HuH-7 (cell line): ENCODE results near the gene FRYL.

Experiments
- DNase-seq: peaks from one replicate; pipeline ENCODE4 v3.0.0; 2011; ENCODE audit warnings: low spot score

The FRYL gene

DNA sequence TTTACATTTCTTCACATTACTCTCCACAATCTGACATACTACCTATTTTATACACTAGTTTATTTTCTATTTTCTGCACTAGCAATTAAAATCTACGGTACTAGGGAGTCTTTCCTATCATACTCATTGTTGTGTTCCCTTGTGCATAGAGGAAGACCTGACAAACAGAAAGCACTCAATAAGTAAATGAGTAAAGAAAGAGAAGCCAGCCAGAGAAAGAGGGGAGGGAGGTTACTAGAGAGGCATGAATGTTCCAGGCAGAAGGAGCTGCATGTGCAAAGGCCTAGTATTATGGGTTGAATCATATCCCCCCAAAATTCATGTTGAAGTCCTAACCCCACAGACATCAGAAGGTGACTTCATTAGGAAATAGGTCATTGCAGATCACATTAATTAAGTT lies 176.0 kb downstream of the FRYL start:
- DNase-seq = no peak

DNA sequence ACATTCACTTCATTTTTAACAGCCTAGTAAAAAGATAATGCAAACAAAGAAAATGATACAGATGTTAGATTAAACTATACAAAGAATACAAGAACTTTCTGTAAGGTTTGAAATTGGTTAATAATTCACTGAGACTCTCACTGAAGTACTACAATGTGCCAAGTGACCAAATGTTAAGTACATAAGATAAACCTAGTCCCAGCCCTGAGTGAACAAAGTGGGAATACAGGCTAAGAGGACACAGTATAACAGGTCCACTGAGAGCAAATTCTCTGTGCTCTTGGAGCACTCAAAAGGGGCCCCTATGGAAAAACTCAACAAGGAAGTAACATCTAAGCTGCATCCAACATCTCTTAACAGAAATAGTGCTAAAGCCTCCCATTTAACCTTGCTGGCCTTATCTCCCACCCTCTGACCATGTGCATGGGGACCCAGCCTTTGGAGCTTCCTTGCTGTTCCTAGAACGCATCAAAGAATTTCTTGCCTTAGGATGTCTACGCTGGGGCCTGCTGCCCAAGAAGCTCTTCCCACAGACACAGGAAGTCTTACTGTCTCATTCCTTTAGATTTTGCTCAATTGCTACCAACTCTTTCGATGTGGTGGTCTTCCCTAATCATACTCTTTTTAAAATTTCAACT lies 176.6 kb downstream of the FRYL start:
- peak; percentile 29 for DNase-seq

DNA sequence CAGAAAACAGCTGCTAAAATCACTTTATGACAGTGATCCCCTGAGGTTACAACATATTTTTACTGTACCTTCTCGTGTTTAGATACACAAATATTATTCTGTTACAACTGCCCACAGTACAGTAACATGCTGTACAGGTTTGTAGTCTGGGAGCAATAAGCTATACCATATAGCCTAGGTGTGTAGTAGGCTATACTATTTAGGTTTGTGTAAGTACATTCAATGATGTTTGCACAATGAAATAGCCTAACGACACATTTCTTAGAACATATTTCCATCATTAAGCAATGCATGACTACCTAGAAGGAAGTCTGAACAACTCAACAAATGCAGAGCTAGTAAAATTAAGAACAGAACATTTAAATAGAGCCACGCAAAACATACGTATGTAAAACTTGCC lies 177.3 kb downstream of the FRYL start:
- no peak for DNase-seq

DNA sequence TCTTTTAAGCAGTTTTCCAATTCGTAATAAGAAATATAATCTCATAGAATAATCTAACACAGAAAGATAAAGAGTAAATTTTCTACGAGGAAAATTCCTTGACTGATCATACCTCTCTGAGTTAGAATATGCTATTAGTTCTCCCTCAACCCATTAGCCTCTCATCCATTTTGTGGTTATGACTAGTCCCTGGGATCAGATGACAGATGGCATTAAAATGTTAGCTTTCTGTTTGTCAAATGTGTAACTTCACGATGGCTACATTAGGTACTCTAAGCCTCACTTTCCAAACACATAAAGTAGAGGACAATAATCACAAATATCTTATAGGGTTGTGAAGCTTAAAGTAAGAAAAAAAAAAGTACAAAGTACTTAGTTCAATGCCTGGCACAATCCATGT lies 177.9 kb downstream of the FRYL start:
- no peak for DNase-seq

DNA sequence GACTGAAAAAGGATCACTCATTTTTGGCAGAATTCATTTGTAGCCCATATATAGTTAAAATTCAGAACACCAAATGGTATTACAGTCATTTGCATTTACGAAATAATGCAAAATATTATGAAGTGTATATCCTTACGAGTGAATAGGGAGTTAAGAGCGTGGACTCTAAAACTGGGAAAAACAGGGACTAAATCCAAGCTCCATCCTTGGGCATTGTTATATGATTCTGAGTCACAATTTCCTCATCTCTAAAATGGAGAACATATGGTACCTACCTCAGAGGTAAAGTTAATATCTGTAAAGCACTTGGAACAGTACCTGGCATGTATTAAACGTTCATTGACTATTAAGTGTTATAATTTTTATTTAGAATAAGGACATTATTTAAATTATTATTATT lies 183.7 kb downstream of the FRYL start:
- DNase-seq = no peak

DNA sequence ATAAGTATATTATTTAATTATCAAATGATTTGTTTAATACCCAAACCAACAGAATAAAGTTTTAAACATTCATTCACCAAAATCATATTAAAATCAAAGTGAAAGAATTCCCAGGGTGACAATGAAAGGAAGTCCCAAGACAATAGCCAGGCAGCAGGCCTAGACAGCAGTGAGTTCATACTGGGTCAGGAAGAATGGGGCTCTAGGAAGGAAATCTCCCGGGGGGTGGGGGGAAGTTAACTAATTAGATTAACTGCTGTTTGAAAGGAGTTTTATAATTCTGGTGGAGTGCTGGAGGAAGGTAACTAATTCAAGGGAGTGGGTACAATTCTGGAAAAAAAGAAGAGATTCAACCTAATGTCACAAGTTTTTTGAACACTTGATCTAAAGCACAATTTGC lies 185.9 kb downstream of the FRYL start:
- DNase-seq = no peak

DNA sequence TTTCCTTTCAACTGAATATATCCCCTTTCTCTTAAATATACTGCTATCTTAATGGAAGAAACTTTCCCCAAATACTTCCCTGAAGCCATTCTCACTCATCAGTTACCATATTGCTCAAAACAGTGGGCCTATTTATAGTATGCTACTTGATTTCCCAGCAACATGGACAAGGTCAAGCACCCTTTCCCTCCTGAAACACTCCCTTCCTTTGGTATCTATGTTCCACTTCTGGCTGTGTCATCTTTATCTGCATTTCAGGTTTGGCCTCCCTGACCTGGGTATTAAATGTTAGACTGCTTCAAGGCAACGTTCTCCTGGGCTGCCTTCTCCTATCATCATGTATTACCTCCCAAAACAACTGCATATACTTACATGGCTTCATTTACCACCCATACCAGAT lies 188.7 kb downstream of the FRYL start:
- no peak for DNase-seq

DNA sequence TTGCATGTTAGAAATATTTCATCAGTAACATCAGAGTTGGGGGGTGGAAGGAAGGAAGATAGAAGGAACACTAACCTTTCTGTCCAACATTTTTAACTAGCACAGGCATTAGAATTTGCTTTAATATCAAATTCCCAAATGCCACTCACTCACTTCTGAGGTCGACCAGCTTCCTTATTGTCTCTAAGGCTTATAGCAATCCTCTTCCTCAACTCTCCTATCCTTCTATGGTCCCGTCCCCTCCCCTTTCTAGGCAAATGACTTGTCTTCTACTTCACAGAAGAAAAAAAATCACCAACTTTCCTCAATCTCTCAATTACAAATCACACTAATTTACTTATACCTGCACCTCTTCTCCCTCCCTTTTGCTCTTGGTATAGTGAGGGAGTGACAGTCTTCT lies 189.2 kb downstream of the FRYL start:
- DNase-seq = no peak

DNA sequence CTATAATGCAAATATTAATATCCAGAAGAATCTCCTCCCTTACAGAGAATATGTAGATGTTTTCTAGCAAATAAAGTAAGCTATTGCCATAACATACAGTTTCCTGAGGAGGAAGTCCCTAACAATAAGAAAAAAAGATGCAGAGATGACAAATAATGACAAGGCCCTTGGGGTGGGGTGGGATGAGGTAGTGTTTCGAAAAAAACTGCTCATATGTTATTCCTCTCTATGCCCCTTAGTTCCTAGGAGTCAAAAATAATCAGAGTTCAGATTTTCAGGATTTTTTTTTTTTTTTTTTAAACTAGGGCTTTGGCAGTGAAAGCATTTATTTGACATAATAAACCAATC lies 191.0 kb downstream of the FRYL start:
- no peak for DNase-seq

DNA sequence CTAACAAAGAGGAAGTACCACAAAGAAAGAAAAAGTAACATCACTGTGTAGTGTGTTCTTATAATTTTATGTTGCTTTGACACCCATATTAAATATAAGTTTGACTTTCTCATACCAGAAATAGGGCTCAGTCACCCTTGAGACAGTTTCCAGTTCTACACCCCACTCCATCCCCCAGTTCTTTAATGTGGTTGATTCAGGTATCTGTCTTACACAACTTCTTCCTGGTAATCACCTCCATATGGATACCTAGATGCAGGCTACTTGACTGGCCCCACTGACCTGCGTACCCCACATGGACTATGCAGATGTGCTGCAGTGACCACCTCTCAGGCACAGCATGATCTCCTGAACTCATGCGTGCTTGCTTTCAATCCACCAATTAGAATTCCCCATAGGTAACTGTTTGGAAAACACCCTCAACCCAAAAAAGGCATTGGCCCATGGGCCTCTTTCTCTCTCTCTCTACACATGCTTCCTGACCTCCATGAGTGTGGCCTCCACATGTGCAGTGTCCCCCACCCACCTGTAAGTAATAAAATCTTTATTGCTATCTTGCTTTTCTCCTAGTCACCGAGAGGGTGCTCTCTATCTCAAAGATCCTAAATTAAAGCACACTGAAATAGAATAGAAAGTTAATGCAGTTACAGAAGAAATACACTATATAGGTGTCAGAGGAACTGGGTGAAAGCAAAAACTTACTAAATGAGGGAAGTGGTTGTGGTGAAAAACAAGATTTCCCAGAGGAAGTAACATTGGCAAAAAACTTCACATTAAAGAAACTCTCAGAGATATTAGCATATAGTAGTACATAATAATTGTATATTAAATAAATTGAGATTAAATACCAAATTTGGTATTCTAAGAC lies 191.6 kb downstream of the FRYL start:
- DNase-seq = no peak

DNA sequence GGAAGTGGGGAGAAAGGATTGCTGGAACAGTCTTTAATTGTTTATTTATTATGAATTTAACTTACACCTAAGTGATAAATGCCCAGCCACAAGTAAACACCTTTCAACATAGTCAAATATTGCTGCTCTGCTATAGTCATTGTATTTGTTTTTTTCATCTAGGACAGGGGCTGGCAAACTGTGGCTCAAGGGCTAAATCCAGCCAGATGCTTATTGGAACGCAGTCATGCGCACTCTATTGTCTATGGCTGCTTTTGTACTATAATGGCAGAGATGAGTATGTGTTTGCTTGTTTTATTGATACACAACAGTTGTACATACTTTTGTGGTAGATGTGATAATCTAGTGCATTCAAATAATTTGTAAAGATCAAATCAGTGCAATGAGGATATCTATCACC lies 194.7 kb downstream of the FRYL start:
- DNase-seq = no peak

DNA sequence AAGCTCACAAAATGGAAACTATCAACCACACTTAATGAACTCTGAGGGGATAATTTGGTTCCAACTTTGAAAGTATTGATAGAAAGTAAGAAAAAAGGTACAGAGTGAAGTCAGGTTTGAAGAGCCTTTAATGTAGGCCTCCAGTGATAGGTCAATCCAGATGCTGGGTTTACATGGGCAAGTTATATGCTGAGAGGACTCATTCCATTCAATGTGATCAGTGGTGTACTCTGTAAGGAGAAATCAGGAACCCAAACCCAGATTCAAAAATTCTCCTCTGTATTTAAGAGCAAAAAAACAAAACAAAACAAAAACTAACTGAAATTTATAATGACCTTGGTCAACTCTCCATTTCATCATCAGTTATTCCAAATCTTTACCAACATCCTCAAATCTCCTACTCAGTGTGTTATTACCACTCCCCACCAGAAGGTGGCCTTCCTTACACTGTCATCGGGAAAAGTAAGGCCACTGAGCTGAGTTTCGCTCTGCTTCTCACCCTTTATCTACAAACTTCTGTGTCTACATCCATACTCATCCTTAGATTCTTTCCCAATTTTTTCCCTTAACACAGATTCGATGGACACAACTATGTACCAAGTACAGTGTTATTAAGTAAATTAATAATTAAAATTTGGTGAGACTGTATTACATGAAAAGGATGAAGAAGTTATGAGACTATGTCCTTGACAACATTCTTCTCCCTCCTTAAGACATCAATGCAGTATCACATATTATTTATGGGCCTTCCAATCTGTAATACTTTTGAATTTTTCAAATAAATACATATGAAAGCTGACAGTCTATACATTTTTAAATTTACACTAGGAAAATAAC lies 201.7 kb downstream of the FRYL start:
- peak; percentile 32 for DNase-seq

DNA sequence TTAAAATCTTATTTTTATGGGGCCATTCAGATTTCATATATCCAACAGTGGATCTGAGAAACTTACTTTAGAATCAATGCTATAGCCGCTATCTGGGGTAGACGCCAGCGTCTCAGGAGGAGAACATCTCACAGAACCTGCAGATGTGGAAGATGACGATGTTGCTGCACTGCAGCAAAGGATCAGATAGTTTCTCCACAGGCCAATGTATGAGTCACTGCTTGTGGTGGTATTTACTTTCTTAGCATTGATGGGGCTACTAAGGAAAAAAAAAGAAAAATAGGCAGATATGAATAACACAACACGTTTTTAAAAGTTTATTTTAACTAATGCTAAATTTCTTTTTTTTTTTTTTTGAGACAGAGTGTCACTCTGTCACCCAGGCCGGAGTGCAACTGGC lies 204.1 kb downstream of the FRYL start:
- DNase-seq = no peak

DNA sequence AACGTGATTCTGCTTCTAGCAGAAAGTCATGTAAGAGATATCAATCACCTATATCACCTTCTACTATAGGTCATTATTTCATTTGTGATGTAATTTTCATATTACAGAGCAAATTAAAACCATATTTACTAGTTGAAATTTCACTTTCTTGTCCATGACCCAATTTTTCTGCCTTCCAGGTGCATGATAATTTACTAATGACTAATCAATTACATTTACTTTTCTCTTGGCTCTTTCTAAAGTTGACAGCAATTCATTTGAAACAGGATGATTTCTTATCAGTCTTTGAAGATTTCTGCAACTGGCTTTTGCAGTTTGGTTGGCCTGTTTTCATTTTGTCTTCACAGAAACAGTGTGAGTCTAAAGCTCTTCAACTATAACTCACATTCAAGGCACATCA lies 208.6 kb downstream of the FRYL start:
- DNase-seq = no peak

DNA sequence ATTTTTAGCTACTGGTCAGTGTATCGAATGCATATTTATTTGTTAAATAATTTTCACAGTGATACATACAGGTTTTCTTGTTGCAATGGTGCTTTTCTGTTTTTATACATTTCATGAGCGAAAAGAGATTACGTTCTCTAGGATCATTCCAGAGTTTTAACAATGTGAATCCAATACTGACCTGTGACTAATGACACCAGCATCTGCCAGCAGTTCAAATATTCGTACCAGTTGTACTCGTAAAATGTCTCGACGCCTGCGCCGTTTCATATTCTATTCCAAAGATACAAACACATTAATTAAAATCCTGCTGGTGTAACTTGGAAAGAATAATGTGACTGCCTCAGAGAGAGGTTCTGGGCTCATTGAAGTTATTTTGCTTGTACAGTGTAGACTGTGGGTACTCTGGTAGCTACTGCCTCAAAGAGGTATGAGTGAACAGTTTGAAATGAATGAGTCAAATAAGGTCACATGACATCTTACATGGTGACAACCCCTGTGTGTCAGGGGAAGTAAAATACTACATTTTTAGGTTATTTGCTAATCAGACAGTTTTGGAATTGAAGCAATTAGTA lies 209.3 kb downstream of the FRYL start:
- no peak for DNase-seq

DNA sequence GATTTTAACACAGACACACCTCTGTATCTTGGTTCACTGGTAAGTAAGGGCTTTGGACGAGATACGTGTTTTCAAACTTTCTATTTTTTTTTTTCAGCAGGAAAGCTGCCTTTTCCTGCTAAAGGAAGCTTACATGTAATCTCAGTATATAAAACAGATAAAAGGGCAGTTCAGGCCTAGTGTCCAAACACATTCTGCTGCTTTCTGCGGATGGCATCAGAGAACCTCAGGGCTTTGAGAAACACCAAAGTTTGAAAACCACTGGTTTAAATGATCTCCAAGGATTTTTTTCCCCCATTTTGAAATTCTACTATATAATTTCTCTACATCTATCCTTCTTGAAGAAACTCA lies 214.1 kb downstream of the FRYL start:
- DNase-seq = no peak

DNA sequence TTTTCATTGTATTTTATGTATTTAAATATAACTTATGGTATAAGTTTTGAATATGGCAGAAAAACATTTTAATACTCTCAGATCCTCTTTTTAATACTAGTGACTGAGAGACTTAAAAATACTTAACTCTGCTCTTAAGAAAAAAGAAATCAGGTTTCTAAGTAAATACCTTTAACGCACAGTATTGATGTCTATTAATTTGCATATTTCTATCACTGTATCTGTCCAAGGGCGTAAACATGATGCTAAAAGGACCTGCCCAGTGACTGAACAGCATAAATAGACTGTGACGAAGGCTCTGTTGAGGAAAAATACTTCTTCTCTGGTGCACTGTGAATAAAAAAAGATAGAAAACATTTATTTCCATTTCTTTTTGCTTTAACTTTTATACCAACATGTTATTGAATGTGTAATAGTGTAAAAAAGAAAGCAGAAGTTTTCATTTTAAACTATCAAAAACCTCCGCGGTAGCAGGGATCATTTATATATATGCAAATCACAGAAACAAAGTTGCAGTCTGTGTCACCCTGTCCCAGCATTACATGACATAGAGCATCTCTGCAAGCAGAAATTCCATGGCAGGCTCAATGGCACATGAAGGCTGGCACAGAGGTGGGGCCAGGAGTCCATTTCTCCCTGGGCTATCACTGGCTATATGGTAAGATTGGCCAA lies 214.6 kb downstream of the FRYL start:
- no peak for DNase-seq

DNA sequence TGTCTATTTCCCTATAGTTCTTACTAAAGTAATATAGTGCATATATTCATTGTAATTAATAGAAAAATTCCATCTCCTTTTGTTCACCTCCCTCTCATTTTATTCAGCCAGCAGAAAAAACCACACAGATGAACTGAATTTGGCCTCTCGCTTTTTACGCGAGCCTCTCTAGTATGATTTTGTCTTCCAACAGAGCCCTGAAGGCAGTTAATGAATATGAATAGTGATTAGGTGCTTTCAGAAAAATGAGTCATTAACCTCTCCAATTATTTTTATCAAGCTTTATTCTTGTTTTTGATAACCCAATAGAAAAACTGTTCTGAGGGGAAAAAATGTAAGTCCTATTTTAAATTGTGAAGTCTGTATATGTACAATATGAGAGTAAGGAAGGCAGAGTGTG lies 215.9 kb downstream of the FRYL start:
- no peak for DNase-seq

DNA sequence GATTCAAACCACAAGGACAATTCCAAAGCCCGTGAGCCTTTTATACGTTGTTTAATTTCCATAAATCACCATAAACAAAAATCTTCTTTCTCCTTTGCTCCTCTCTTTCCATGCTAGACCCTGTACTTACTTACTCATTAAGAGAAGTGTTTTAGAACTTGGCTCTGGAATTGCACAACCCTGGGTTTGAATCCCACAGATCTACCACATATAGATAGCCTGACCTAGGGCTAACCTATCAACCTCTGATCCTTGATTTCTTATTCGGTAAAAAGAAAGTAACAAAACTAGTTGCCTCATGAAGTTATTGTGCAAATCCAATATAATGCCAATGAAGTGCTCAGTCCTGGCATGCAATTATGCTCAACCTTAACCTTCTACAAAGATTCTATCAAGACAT lies 221.3 kb downstream of the FRYL start:
- no peak for DNase-seq

DNA sequence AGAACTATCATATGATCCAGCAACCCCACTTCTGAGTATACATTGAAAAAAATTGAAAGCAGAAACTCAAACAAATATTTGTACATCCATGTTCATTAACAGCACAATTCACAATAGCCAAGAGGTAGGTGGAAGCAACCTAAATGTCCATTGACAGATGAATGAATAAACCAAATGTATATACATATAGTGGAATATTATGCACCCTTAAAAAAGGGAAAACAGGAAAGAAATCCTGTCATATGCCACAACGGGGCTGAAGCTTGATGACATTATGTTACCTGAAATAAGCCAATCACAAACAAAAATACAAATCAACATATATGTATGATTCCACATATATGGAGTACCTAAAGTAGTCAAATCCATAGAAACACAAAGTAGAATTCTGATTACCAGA lies 222.1 kb downstream of the FRYL start:
- no peak for DNase-seq

DNA sequence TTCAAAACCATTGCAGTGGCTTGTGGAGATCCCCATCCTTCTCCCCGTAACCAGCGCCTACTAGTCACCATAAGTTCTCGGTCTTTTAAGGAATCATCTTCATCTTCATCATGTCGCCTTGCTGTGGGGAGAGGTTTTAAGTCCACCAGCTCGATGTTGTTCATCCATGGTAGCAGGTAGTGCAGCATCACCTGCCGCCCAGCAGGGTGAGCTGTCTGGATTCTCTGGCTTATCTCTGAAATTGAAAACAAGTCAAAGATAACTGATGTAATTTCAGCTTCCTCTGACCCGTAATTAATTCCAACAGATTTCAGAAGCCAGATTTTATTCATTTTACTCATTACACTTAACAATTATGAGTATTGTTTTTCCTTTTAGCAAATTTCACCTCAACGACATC lies 222.6 kb downstream of the FRYL start:
- peak; percentile 22 for DNase-seq

DNA sequence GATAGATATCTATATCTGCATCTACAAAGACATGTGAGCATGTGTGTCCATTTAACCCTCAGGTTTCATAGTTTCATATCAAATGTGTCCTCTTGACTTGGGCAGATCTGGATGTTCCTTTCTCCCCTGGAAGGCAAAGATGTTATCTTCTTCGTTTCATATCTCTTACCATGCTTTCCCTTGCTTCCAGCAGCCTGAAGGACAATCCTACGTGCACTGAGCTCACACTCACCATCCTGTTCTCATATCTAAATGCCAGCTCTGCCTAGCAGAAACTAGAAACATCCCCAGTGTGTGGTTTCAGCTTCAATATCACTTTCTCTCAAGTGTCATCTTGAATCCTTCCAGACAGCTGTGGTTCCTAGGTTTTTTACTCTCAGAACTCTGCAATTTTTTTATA lies 223.8 kb downstream of the FRYL start:
- DNase-seq = no peak
